Right hindlimb (tissue), 1 donor: ENCODE results near the gene NAA25.
"Not testable (repeated sequence)": the region's sequence is repeated elsewhere in the genome, so short reads cannot be mapped to it uniquely, and the experiment has no call there.

Experiments
- DNase-seq: peaks from one replicate; pipeline ENCODE4 v3.0.0-alpha.2; 2018

NAA25 gene

GRCh38 chr12:112116232-112117060 is 7.9 kb upstream of the NAA25 start:
- DNase-seq: peak; percentile 33

- DNase-seq: no peak
These were observed 6.9 kb upstream of the NAA25 start for GRCh38 chr12:112115259-112116045.

DNA sequence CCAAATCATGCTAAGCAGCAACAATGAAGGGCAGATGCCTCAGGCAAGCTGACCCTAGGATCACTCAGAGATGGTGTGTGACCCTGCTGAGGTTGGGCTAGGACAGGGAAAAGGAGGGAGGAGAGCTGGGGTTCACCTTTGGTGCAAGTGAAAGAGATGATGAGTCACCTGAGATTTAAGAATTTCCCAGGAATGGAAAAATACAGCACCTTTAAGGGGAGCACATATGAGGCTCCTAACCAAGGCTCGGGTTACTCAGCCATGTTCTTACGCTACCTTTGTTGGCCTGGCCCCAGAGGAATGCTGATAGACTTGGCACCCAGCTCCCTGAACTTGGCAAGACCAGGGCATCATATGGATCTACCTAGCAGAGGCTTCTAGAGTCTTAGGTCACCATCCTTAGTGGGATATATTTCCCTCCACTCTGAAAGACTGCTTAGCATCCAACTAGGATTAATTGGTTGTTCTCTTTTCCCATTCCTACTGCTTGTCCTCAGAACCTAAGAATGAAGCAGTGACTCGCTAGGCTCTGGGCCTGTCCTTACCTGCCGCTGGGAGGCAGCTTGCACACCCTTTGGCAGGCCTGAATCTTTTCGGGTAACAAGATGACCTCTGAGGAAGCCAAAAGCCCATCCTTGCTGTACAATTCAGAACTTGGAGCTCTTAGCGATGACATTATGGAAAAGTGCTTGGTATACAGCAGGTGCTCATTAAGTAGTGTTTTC is 4.0 kb upstream of the NAA25 start:
- no peak for DNase-seq

GRCh38 chr12:112111931-112112330 is 3.3 kb upstream of the NAA25 start:
- no peak for DNase-seq

DNA sequence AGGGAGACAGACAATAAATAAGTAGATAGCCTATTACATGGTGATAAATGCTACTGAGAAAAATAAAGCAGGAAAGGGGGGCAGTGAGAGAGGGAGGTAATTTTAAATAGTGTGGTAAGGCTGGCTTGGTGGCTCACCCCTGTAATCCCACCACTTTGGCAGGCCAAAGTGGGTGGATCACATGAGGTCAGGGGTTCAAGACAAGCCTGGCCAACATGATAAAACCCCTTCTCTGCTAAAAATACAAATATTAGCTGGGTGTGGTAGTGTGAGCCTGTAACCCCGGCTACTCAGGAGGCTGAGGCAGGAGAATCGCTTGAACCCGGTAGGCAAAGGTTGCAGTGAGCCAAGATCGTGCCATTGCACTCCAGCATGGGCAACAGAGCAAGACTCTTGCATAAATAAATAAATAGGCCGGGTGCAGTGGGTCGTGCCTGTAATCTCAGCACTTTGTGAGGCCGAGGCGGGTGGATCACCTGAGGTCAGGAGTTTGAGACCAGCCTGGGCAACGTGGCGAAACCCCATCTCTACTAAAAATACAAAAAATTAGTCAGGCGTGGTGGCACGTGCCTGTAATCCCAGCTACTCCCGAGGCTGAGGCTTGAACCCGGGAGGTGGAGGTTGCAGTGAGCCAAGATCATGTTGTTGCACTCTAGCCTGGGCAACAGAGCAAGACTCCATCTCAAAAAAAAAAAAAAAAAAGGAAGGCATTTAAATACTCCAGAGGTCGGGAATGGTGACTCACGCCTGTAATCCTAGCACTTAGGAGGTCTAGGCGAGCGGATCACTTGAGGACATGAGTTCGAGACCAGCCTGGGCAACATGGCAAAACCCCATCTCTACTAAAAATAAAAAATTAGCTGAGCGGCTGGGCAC is 2.4 kb upstream of the NAA25 start:
- not testable (repeated sequence) for DNase-seq

DNA sequence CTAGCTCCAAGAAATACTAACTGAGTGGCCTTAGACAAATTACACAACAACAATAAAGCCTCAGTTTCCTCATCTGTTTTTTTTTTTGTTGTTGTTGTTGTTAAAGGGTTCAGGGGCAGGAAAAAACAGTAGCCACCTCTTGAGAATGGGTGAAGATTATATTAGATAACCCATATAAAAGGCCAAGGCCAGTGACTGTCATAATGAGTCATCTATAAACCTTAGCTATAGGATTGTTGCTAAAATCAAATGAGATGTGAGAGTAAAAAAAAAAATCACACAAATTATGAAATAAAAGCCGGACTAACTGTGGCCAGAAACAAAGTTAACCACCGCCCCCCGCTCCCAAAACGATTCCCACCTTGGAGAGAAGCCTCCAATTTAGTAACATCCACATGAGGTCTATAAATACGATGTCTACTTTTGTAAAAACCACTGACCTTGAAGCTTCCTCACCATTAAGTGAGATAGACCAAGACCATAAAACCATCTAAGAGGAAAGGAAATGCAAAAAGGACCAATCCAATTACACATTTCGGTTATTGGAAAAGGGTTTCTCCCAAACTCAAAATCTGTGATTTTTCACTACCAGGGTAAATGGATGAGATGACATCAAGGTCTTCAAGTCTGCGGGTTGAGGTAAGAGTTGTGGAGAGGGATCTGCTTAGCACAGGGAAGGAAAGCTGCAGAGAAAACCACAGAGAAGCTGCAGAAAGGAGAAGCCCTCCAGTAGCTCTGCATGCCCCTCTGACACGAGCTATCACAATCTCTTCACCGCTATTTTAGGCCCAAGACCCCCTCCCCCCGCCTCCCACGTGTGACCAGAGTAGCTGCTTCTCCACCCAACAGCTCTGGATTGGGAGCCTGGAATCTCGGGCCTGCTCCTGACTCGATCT is 1.0 kb downstream of the NAA25 start:
- peak; percentile 56 for DNase-seq

- no peak for DNase-seq
These were observed 2.7 kb downstream of the NAA25 start for GRCh38 chr12:112105891-112106290.

DNA sequence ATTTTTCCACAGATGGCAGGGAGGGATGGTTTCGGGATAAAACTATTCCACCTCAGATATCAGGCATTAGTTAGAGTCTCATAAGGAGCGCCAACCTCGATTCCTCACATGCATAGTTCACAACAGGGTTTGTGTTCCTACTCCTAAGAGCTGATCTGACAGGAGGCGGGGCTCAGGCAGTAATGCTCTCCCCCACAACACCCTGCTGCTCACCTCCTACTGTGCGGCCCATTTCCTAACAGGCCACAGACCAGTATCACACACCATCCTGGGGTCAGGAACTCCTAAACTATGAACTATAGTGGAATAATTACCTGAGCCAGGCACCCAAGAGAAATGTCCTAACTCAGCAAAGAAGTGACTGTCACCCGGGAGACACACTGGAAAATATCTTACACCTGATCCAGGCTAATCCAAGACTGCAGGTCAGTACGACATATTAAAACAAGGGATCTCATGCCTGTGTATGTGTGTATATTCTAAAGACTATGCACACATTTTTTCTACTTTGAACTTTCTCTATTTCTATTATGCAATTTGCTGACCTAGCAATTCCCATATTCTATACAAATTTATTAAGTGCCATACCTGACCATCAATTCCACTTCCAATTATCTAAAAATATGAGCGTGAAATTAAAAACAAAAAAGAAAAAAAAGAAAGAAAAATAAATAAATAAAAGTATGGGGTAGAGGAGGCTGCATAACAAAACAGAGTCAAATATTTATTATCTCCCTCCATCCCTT is 4.7 kb downstream of the NAA25 start:
- no peak for DNase-seq

- DNase-seq: not testable (repeated sequence)
These were observed 5.8 kb downstream of the NAA25 start for GRCh38 chr12:112102746-112103145.

DNA sequence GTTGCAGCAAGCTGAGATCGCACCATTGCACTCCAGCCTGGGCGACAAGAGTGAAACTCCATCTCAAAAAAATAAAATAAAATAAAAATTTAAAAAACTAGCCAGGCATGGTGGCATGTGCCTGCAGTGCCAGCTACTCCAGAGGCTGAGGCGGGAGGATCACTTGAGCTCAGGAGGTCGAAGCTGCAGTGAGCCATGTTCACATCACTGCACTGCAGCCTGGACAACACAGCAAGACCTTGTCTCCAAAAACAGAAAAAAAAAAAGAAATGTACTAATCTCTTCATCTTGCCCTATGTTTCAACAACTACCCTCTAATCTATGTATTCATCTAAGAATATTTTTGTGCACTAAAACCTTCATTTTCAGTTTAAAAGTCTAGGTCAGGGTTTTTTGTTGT is 6.5 kb downstream of the NAA25 start:
- no peak for DNase-seq

DNA sequence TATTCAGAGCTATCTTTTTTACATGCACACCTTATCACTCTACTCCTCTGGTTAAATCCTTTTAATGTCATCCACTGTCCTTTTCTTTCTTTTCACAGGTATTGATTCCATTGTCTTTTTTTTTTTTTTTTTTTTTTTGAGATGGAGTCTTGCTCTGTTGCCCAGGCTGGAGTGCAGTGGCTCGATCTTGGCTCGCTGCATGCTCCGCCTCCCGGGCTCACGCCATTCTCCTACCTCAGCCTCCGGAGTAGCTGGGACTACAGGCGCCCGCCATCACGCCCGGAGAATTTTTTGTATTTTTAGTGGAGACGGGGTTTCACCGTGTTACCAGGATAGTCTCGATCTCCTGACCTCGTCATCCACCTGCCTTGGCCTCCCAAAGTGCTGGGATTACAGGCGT is 8.1 kb downstream of the NAA25 start:
- DNase-seq: not testable (repeated sequence)

DNA sequence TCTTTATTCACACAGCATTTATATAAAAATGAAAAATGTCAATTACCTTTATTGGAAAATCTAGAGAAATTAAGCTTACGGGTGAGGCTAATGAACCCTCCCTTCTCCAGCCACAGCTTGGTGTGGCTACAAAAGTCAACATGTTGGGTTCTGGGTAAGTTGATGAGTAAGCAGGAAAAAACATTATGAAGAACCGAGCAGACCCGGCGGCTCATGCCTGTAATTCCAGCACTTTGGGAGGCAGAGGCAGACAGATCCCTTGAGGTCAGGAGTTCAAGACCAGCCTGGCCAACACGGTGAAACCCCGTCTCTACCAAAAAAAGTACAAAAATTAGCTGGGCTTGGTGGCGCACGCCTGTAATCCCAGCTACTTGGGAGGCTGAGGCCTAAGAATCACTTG is 10.9 kb downstream of the NAA25 start:
- no peak for DNase-seq

GRCh38 chr12:112096667-112097066 is 11.9 kb downstream of the NAA25 start:
- no peak for DNase-seq

- no peak for DNase-seq
These were observed 12.5 kb downstream of the NAA25 start for GRCh38 chr12:112096070-112096469.

DNA sequence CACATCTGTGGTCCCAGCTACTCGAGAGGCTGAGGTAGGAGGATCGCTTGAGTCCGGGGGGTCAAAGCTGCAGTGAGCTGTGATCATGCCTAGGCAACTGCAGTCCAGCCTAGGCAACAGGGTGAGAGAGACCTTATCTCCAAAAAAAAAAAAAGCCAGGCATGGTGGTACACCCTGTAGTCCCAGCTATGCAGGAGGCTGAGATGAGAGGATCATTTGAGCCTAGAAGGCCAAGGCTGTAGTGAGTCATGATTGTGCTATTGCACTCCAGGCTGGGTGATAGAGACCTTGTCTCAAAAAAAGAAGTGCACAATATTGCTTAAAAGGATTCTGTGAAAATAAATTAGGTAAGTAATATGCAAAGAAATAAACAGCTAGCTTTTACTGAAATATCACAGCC is 17.0 kb downstream of the NAA25 start:
- DNase-seq: no peak

- DNase-seq: no peak
These were observed 20.7 kb downstream of the NAA25 start for GRCh38 chr12:112087851-112088250.

GRCh38 chr12:112087055-112087850 is 21.3 kb downstream of the NAA25 start:
- no peak for DNase-seq

DNA sequence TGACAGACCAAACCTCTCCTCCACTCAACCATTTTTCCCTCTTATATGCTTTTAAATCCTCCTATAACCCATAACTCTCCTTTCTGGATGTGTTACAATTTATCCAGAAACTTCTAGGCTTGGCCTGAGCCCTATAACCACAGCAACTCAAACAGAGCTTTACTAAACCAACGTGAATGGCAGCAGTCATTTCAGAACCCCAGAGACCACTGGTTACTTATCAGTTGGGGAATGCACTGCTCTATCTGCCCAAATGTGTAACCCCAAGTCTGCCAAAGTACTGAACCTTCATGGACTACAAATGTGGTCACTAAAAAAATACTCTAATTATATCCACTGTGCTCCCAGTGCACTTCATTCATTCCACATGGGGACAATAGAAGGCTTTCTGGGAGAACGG is 42.0 kb downstream of the NAA25 start:
- DNase-seq: no peak

DNA sequence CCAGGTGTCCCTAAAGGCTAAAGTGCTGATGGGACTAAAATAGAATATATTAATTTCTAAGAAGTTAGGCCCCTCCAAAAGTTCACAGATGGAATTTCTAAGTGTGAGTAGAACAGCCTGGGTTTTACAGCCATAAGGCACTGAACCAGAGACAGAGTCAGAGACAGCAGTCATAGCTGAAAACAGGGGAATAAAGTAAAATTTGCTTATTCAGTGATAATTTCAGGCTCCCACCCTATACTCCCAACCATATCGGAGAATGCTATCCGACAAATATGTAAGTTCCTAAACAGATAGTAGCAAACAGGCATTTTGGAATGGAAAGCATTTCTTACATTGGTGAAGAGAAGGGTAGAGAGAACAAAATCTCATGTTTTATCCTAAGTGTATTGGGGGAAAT is 45.3 kb downstream of the NAA25 start:
- DNase-seq: no peak

- no peak for DNase-seq
These were observed 47.4 kb downstream of the NAA25 start for GRCh38 chr12:112061137-112061536.
